ENCODE results near the gene ZNF438.

DNA sequence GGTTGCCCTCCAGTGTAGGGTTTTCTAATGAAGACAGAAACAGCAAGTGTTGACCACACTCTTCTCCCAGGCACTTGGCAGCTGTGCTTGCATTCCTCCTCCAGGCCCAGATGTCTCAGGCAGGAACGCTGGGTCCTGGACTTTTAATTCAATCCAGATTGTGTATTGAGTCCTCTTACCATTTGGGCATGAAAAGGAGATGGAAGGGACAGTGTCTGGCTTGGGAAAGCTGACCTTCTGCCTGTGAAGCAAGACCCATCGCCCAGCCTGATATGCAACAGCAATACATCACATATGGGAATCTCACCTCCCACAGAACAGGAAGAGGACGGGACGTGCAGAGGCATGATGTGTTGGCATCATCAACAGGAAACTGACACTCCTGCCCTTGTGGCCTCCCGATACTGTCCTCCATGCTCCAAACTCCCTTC is 227.8 kb downstream of the ZNF438 start:
- TF ChIP-seq, protein P1, sequence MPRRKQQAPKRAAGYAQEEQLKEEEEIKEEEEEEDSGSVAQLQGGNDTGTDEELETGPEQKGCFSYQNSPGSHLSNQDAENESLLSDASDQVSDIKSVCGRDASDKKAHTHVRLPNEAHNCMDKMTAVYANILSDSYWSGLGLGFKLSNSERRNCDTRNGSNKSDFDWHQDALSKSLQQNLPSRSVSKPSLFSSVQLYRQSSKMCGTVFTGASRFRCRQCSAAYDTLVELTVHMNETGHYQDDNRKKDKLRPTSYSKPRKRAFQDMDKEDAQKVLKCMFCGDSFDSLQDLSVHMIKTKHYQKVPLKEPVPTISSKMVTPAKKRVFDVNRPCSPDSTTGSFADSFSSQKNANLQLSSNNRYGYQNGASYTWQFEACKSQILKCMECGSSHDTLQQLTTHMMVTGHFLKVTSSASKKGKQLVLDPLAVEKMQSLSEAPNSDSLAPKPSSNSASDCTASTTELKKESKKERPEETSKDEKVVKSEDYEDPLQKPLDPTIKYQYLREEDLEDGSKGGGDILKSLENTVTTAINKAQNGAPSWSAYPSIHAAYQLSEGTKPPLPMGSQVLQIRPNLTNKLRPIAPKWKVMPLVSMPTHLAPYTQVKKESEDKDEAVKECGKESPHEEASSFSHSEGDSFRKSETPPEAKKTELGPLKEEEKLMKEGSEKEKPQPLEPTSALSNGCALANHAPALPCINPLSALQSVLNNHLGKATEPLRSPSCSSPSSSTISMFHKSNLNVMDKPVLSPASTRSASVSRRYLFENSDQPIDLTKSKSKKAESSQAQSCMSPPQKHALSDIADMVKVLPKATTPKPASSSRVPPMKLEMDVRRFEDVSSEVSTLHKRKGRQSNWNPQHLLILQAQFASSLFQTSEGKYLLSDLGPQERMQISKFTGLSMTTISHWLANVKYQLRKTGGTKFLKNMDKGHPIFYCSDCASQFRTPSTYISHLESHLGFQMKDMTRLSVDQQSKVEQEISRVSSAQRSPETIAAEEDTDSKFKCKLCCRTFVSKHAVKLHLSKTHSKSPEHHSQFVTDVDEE (CRISPR knock-in tag; IDR thresholded peaks at IDR 0.05), result no peak
- TF ChIP-seq ZNF565 (CRISPR knock-in tag; conservative IDR thresholded peaks at IDR 0.05; ENCODE audit: low read depth), result no peak
- no peak for TF ChIP-seq ISL1 (CRISPR knock-in tag; IDR thresholded peaks at IDR 0.05)
- no peak for TF ChIP-seq ZNF70 (CRISPR knock-in tag; IDR thresholded peaks at IDR 0.05)
- no peak for TF ChIP-seq BACH2 (CRISPR knock-in tag; IDR thresholded peaks at IDR 0.05; ENCODE audit: borderline replicate concordance)
- TF ChIP-seq RARB (CRISPR knock-in tag; IDR thresholded peaks at IDR 0.05), result no peak

Data from SK-N-SH treated with all-trans-retinoic acid at 6 μM for 48 hours (cell line).